ENCODE measurements around the gene VAMP8. TPM values are rescaled to one million over a fixed set of nuclear protein-coding genes. Genes with fewer than 3 reads are reported as not detected.

Gene VAMP8
- polyA plus RNA-seq, 3 donors = 260 to 761 (median 623) TPM

- no peaks in the 10 kb centered on the region for H3K27me3 ChIP-seq (ENCODE audit: control insufficient read depth in 2 of 2, insufficient read depth in 2 of 2, low read length in 2 of 2)
- peaks cover 33% of the 10 kb centered on the region for H3K4me1 Mint-ChIP-seq
- H3K27ac Mint-ChIP-seq = peak overlapping the region in 2 of 7 donors; percentile 4 to 62
- peaks cover 67 to 88% of the 10 kb centered on the region in 2 donors for H3K36me3 Mint-ChIP-seq
- H3K36me3 ChIP-seq (replicated peaks in 1 of 2; ENCODE audit: control insufficient read depth in 1 of 2, insufficient read depth in 2 of 2, low read length in 2 of 2) = peaks cover 49 to 79% of the 10 kb centered on the region in 2 donors
- peaks cover 0 to 2% (median 0%) of the 10 kb centered on the region in 7 donors for H3K9me3 Mint-ChIP-seq
- no peak overlapping the region for H3K4me3 Mint-ChIP-seq
- H4K20me1 ChIP-seq (ENCODE audit: insufficient read depth, low read length) = no peaks in the 10 kb centered on the region
- peaks cover 38% of the 10 kb centered on the region for H3K79me2 ChIP-seq (ENCODE audit: insufficient read depth, low read length)
- TF ChIP-seq CTCF (IDR thresholded peaks at IDR 0.05) = no peak
- peaks cover 19 to 23% of the 10 kb centered on the region in 2 donors for H3K4me1 ChIP-seq (ENCODE audit: control insufficient read depth in 1 of 2, insufficient read depth in 2 of 2, low read length in 2 of 2)
- no peak overlapping the region for H3K27ac ChIP-seq (ENCODE audit: low read depth in 1 of 2, low read length in 2 of 2)
- H3K4me2 ChIP-seq (replicated peaks; ENCODE audit: extremely low read depth, low read length, poor library complexity, severe bottlenecking) = no peak overlapping the region
- WGBS (ENCODE audit: insufficient coverage) = no CpG with 5 or more reads among the region's 3 CpGs
- H2AFZ ChIP-seq (ENCODE audit: insufficient read depth, low read depth, low read length, poor library complexity, severe bottlenecking) = no peak overlapping the region
- DNase-seq = no peak
- intact Hi-C loops (cut with micrococcal nuclease) = loop anchor here in 1 of 2 donors (5.0 kb wide), 1 partner anchor 153 kb away; no protein-coding TSS in a partner anchor
- H3K4me3 ChIP-seq (replicated peaks in 1 of 3; ENCODE audit: low read depth in 2 of 3, low read length in 3 of 3) = no peak overlapping the region
- no peak overlapping the region for H3K9ac ChIP-seq (ENCODE audit: insufficient read depth, low read length, poor library complexity, severe bottlenecking)
- no peaks in the 10 kb centered on the region for H3K27me3 Mint-ChIP-seq (ENCODE audit: low read depth in 3 of 3)
- H3K9me3 ChIP-seq (replicated peaks in 1 of 2; ENCODE audit: control insufficient read depth in 1 of 2, insufficient read depth in 1 of 2, low read length in 2 of 2) = no peaks in the 10 kb centered on the region
These were observed 22.3 kb upstream of the VAMP8 start for GRCh38 chr2:85554980-85555612.

- no peak overlapping the region for H3K4me3 ChIP-seq (replicated peaks in 1 of 3; ENCODE audit: low read depth in 2 of 3, low read length in 3 of 3)
- no peak for TF ChIP-seq CTCF (IDR thresholded peaks at IDR 0.05)
- Mint-ChIP-seq H3K9me3 (peaks cover 0 to 2% (median 0%) of the 10 kb centered on the region in 7 donors), H3K27ac (no peak overlapping the region), H3K36me3 (peaks cover 54 to 69% of the 10 kb centered on the region in 2 donors), H3K4me1 (peaks cover 26% of the 10 kb centered on the region), H3K27me3 (ENCODE audit: low read depth in 3 of 3) (no peaks in the 10 kb centered on the region), H3K4me3 (no peak overlapping the region)
- H3K4me2 ChIP-seq (replicated peaks; ENCODE audit: extremely low read depth, low read length, poor library complexity, severe bottlenecking) = no peak overlapping the region
- no peak for DNase-seq
- peaks cover 55% of the 10 kb centered on the region for H3K79me2 ChIP-seq (ENCODE audit: insufficient read depth, low read length)
- H3K27ac ChIP-seq (ENCODE audit: low read depth in 1 of 2, low read length in 2 of 2) = no peak overlapping the region
- H3K4me1 ChIP-seq (ENCODE audit: control insufficient read depth in 1 of 2, insufficient read depth in 2 of 2, low read length in 2 of 2) = peaks cover 16 to 21% of the 10 kb centered on the region in 2 donors
- intact Hi-C loops (cut with micrococcal nuclease) = no loop called here
- no peak overlapping the region for H3K9ac ChIP-seq (ENCODE audit: insufficient read depth, low read length, poor library complexity, severe bottlenecking)
- H3K9me3 ChIP-seq (replicated peaks in 1 of 2; ENCODE audit: control insufficient read depth in 1 of 2, insufficient read depth in 1 of 2, low read length in 2 of 2) = no peaks in the 10 kb centered on the region
- H2AFZ ChIP-seq (ENCODE audit: insufficient read depth, low read depth, low read length, poor library complexity, severe bottlenecking) = no peak overlapping the region
- WGBS (ENCODE audit: insufficient coverage) = 86% methylated on average over 2 of the region's 5 CpGs
- H4K20me1 ChIP-seq (ENCODE audit: insufficient read depth, low read length) = no peaks in the 10 kb centered on the region
- no peaks in the 10 kb centered on the region for H3K27me3 ChIP-seq (ENCODE audit: control insufficient read depth in 2 of 2, insufficient read depth in 2 of 2, low read length in 2 of 2)
- H3K36me3 ChIP-seq (replicated peaks in 1 of 2; ENCODE audit: control insufficient read depth in 1 of 2, insufficient read depth in 2 of 2, low read length in 2 of 2) = peaks cover 43 to 66% of the 10 kb centered on the region in 2 donors
These were observed 20.3 kb upstream of the VAMP8 start for GRCh38 chr2:85557130-85557529.

Data from CD14-positive monocyte (primary cell).